GM21825 (cell line): ENCODE results near the gene KRTAP15-1.

Experiments used
- ATAC-seq: cut with Tn5 transposase; IDR thresholded peaks from one replicate; pipeline ENCODE4 v1.9.1; 2021; ENCODE audit warnings: mild to moderate bottlenecking, moderate library complexity; ENCODE audit not compliant: unreplicated experiment

The KRTAP15-1 gene

GRCh38 chr21:30486180-30486579, 46.1 kb downstream of the KRTAP15-1 start:
- no peak for ATAC-seq

- ATAC-seq, result no peak
These were observed 47.3 kb downstream of the KRTAP15-1 start, which contains the start of gene KRTAP19-2 for GRCh38 chr21:30487336-30487735. KRTAP19-2 (minus strand) TSS chr21:30487436; CDS start chr21:30487348, 88 bp downstream.
